HFFc6 (cell line): ENCODE data around the gene NPDC1. TPM values are rescaled to one million over a fixed set of nuclear protein-coding genes. Genes with fewer than 3 reads are reported as not detected.

Source experiments
- DNase-seq: peaks from one replicate; pipeline ENCODE4 v3.0.0-alpha.2; 2018
- H3K27ac Mint-ChIP-seq: 2 replicates; pipeline ENCODE4 v1.8.0; 2020; ENCODE audit warnings: mild to moderate bottlenecking, mixed read lengths
- H3K27me3 Mint-ChIP-seq: 2 replicates; pipeline ENCODE4 v1.8.0; 2021; ENCODE audit warnings: mild to moderate bottlenecking, moderate library complexity, mixed read lengths; ENCODE audit not compliant: insufficient read depth
- H3K36me3 Mint-ChIP-seq: 2 replicates; pipeline ENCODE4 v1.8.0; 2021; ENCODE audit warnings: low read depth, mixed read lengths
- H3K4me1 Mint-ChIP-seq: 2 replicates; pipeline ENCODE4 v1.8.0; 2020; ENCODE audit warnings: low read depth, mixed read lengths
- H3K4me3 Mint-ChIP-seq: 2 replicates; pipeline ENCODE4 v1.8.0; 2020; ENCODE audit warnings: mild to moderate bottlenecking, moderate library complexity, mixed read lengths
- H3K9me3 Mint-ChIP-seq: 2 replicates; pipeline ENCODE4 v1.8.0; 2020; ENCODE audit warnings: mild to moderate bottlenecking, mixed read lengths
- CTCF ChIP-seq: fragments of 200-600 bp; sonication (generic); IDR thresholded peaks from 2 replicates; pipeline ENCODE4 v1.5.0; 2021; ENCODE audit warnings: antibody characterized with exemption, mild to moderate bottlenecking
- total RNA-seq, 6 experiments: library from RNA; stranded (reverse); fragmentation: NEBNext Ultra II Directional; extraction: Animal tissue kit (Norgen Biotek cat#: 25700); gene quantifications; 2 replicates in 1 of 6; 3 replicates in 5 of 6; pipeline ENCODE4 v1.2.3, GENCODE V29; 2021

Gene NPDC1
- total RNA-seq, 6 experiments from 2014 or later = 112 to 197 (median 119) TPM

GRCh38 chr9:137055385-137056364, 9.7 kb upstream of the NPDC1 start:
- peaks cover 6% of the 10 kb centered on the region for H3K4me1 Mint-ChIP-seq
- no peak for TF ChIP-seq CTCF
- peak; percentile 32 for DNase-seq
- no peaks in the 10 kb centered on the region for H3K9me3 Mint-ChIP-seq
- no peak overlapping the region for H3K4me3 Mint-ChIP-seq
- H3K36me3 Mint-ChIP-seq = no peaks in the 10 kb centered on the region
- H3K27ac Mint-ChIP-seq = no peak overlapping the region
- H3K27me3 Mint-ChIP-seq = peaks cover 12% of the 10 kb centered on the region

- H3K4me1 Mint-ChIP-seq = peaks cover 6% of the 10 kb centered on the region
These were observed 9.0 kb upstream of the NPDC1 start for GRCh38 chr9:137054932-137055384.

GRCh38 chr9:137053944-137054931, 8.3 kb upstream of the NPDC1 start, which contains the start of gene ENTPD2:
Gene ENTPD2, minus strand, starts transcription at chr9:137054061. Its CDS starts 64 bp downstream, at chr9:137053997.
- Mint-ChIP-seq H3K27me3 (peaks cover 17% of the 10 kb centered on the region), H3K9me3 (no peaks in the 10 kb centered on the region), H3K27ac (no peak within 1 kb of the TSS), H3K4me1 (peaks cover 6% of the 10 kb centered on the region), H3K36me3 (no peaks in the 10 kb centered on the region), H3K4me3 (no peak within 1 kb of the TSS)
- no peak for DNase-seq
- TF ChIP-seq CTCF = no peak

More at GRCh38 chr9:137054932-137055384, 9.0 kb upstream of the NPDC1 start:
- H3K9me3 Mint-ChIP-seq = no peaks in the 10 kb centered on the region
- no peak overlapping the region for H3K4me3 Mint-ChIP-seq
- peaks cover 12% of the 10 kb centered on the region for H3K27me3 Mint-ChIP-seq
- H3K36me3 Mint-ChIP-seq = no peaks in the 10 kb centered on the region
- H3K27ac Mint-ChIP-seq = no peak overlapping the region
- DNase-seq = no peak
- no peak for TF ChIP-seq CTCF

DNA sequence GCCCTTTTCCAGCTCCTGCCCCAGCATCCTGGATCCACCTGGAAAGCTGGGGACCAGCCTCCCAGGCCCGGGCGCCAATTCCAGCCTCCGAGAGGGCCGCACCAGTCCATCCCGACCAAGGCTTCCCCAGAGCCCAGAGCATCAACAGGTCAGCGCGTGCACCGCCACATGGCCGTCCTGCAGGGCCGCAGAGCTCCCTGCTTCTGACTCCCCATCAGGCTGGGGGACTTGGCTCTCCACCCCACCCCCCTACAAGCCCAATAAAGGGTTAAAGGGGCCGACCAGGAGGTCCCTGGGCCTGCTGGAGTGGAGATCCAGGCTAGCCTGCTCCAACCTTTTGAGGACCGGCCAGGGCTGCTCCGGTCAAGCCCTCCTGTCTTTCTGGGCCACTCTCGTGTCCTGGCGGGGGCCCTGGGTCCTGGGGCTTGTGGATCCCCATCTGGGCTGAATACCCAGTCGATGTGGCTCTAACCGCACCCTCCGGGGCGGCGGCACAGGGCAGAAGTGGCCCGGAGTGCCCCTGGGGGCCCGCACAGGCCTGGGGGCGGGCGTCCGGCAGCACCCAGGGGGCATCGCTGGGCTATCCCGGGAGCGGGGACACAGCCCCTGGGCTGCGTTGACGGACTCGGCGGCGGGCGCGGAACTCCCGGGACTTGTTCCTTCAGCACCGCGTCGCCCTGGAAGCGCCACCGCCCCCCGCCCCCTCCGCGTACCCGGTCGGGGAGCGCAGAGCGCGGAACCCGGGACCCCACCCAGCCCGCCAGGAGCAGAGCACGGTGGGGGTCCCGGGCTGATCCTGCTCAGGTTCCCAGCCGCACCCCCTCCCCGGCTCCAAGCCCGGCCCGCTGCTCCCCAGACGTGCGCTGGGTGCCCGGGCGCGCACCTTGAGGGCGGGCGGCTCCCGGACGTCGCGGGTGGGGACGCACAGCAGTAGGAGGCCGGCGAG, 7.3 kb upstream of the NPDC1 start:
- TF ChIP-seq CTCF = no peak
- no peaks in the 10 kb centered on the region for H3K36me3 Mint-ChIP-seq
- no peaks in the 10 kb centered on the region for H3K9me3 Mint-ChIP-seq
- no peak overlapping the region for H3K27ac Mint-ChIP-seq
- peaks cover 6% of the 10 kb centered on the region for H3K4me1 Mint-ChIP-seq
- peaks cover 17% of the 10 kb centered on the region for H3K27me3 Mint-ChIP-seq
- no peak for DNase-seq
- no peak overlapping the region for H3K4me3 Mint-ChIP-seq
